GM21515 (cell line): ENCODE measurements around the gene MAPK9.
"Not testable (repeated sequence)": the region's sequence is repeated elsewhere in the genome, so short reads cannot be mapped to it uniquely, and the experiment has no call there.

Experiments used
- ATAC-seq: cut with Tn5 transposase; IDR thresholded peaks from one replicate; pipeline ENCODE4 v1.9.1; 2021; ENCODE audit not compliant: unreplicated experiment

Gene MAPK9

GRCh38 chr5:180328296-180329137, 36.6 kb upstream of the MAPK9 start:
- ATAC-seq, result peak; percentile 89

GRCh38 chr5:180326989-180327565, 35.2 kb upstream of the MAPK9 start:
- ATAC-seq, result no peak

- no peak for ATAC-seq
Measured at GRCh38 chr5:180324601-180324950, 32.7 kb upstream of the MAPK9 start.

GRCh38 chr5:180323941-180324600, 32.2 kb upstream of the MAPK9 start:
- ATAC-seq, result no peak

- no peak for ATAC-seq
Measured at GRCh38 chr5:180323160-180323559, 31.3 kb upstream of the MAPK9 start.

GRCh38 chr5:180318456-180319089, 26.7 kb upstream of the MAPK9 start:
- no peak for ATAC-seq

GRCh38 chr5:180316586-180316985, 24.7 kb upstream of the MAPK9 start:
- no peak for ATAC-seq

GRCh38 chr5:180315762-180316212, 23.9 kb upstream of the MAPK9 start:
- peak; percentile 56 for ATAC-seq

GRCh38 chr5:180313677-180314505, 22.0 kb upstream of the MAPK9 start:
- peak; percentile 84 for ATAC-seq

- ATAC-seq, result no peak
Measured at GRCh38 chr5:180311216-180311615, 19.3 kb upstream of the MAPK9 start.

- no peak for ATAC-seq
Measured at GRCh38 chr5:180306796-180307195, 14.9 kb upstream of the MAPK9 start.

- no peak for ATAC-seq
Measured at GRCh38 chr5:180305481-180305880, 13.6 kb upstream of the MAPK9 start.

- no peak for ATAC-seq
Measured at GRCh38 chr5:180304431-180305375, 12.8 kb upstream of the MAPK9 start.

- ATAC-seq, result no peak
Measured at GRCh38 chr5:180304016-180304292, 12.1 kb upstream of the MAPK9 start.

GRCh38 chr5:180303226-180304015, 11.5 kb upstream of the MAPK9 start:
- no peak for ATAC-seq

GRCh38 chr5:180302256-180302655, 10.4 kb upstream of the MAPK9 start:
- no peak for ATAC-seq

GRCh38 chr5:180301253-180301652, 9.4 kb upstream of the MAPK9 start:
- no peak for ATAC-seq

GRCh38 chr5:180299526-180299925, 7.6 kb upstream of the MAPK9 start:
- ATAC-seq, result no peak

GRCh38 chr5:180299014-180299413, 7.1 kb upstream of the MAPK9 start:
- not testable (repeated sequence) for ATAC-seq
